Endothelial cell of umbilical vein (primary cell): ENCODE measurements around the gene PEX10.

Experiments
- EZH2 ChIP-seq: IDR thresholded peaks from 2 replicates; pipeline ENCODE4 v1.6.1; 2012; ENCODE audit warnings: borderline replicate concordance, low read depth, mild to moderate bottlenecking, moderate library complexity, low read length, inconsistent platforms; ENCODE audit not compliant: severe bottlenecking
- FOS ChIP-seq: IDR thresholded peaks from 2 replicates; pipeline ENCODE4 v1.6.1; 2011; ENCODE audit warnings: mild to moderate bottlenecking, low read length, moderate library complexity, borderline replicate concordance; ENCODE audit not compliant: insufficient read depth
- JUN ChIP-seq: IDR thresholded peaks from 2 replicates; pipeline ENCODE4 v1.6.1; 2011; ENCODE audit warnings: borderline replicate concordance, low read depth; ENCODE audit not compliant: insufficient read length, insufficient read depth
- POLR2A ChIP-seq: IDR thresholded peaks from 2 replicates; pipeline ENCODE4 v1.6.1; 2012; ENCODE audit warnings: low read depth, mild to moderate bottlenecking, control low read depth, low read length
- POLR2AphosphoS5 ChIP-seq: IDR thresholded peaks from 2 replicates; pipeline ENCODE4 v1.6.1; 2012; ENCODE audit warnings: low read depth, mild to moderate bottlenecking, control low read depth, low read length, moderate library complexity; ENCODE audit not compliant: insufficient read depth
- TF ChIP-seq, protein P1 (sequence below), 2 donors: IDR thresholded peaks; 1 replicate in 1 of 2; 2 replicates in 1 of 2; pipeline ENCODE4 v1.5.1; 2011; ENCODE audit warnings: low read length in 2 of 2, mild to moderate bottlenecking in 2 of 2, moderate library complexity in 2 of 2, control low read depth in 1 of 2, inconsistent platforms in 1 of 2, low read depth in 1 of 2; ENCODE audit not compliant: insufficient read depth in 1 of 2; ENCODE audit errors: extremely low read depth in 1 of 2
- TF ChIP-seq, protein P2 (sequence below): IDR thresholded peaks from 2 replicates; pipeline ENCODE4 v1.6.1; 2011; ENCODE audit not compliant: insufficient read depth, insufficient read length

DNA sequence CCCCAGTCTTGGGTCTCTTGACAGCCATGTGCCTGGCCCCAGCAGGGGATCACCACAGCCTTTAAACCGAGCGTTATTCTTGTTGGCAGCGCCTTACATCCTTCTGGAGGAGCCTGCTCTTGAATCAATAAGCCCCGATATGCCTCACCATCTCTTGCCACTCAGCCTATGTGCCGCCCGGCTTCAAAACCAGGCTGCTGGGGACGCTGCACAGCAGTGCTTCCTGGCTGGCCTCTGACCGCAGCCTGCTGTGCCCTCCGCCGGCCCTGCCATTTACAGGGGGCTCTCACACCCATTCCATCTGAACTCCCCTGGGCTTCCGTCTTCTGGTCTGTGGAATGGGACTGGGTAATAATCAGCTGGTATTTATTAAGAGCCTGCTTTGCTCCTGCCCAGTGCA is 3.0 kb upstream of the PEX10 start:
- TF ChIP-seq, protein P1, sequence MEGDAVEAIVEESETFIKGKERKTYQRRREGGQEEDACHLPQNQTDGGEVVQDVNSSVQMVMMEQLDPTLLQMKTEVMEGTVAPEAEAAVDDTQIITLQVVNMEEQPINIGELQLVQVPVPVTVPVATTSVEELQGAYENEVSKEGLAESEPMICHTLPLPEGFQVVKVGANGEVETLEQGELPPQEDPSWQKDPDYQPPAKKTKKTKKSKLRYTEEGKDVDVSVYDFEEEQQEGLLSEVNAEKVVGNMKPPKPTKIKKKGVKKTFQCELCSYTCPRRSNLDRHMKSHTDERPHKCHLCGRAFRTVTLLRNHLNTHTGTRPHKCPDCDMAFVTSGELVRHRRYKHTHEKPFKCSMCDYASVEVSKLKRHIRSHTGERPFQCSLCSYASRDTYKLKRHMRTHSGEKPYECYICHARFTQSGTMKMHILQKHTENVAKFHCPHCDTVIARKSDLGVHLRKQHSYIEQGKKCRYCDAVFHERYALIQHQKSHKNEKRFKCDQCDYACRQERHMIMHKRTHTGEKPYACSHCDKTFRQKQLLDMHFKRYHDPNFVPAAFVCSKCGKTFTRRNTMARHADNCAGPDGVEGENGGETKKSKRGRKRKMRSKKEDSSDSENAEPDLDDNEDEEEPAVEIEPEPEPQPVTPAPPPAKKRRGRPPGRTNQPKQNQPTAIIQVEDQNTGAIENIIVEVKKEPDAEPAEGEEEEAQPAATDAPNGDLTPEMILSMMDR (IDR thresholded peaks at IDR 0.05; ENCODE audit: extremely low read depth in 1 of 2, insufficient read depth in 1 of 2, low read depth in 1 of 2, low read length in 2 of 2), result no peak
- TF ChIP-seq POLR2AphosphoS5 (no peak), EZH2 (no peak), POLR2A (no peak), JUN (no peak), FOS (no peak)
- TF ChIP-seq, protein P2, sequence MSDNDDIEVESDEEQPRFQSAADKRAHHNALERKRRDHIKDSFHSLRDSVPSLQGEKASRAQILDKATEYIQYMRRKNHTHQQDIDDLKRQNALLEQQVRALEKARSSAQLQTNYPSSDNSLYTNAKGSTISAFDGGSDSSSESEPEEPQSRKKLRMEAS, result no peak
